Lower lobe of right lung (tissue), 2 donors: ENCODE results near the gene EPHA6. TPM values are rescaled to one million over a fixed set of nuclear protein-coding genes. Genes with fewer than 3 reads are reported as not detected.
"Not testable (repeated sequence)": the region's sequence is repeated elsewhere in the genome, so short reads cannot be mapped to it uniquely, and the experiment has no call there.

Experiments used
- ATAC-seq, 2 donors: fragments of 200-7000 bp; cut with Tn5 transposase; one replicate each; pipeline ENCODE4 v1.9.1; 2020 to 2022; ENCODE audit warnings: mild to moderate bottlenecking in 2 of 2, moderate library complexity in 2 of 2
- DNase-seq: peaks from one replicate; pipeline ENCODE4 v3.0.0-alpha.2; 2020
- H3K27ac ChIP-seq: fragments of 200-600 bp; one replicate; pipeline ENCODE4 v1.8.0; 2022
- H3K27me3 ChIP-seq: fragments of 200-600 bp; one replicate; pipeline ENCODE4 v1.8.0; 2022; ENCODE audit warnings: low read depth
- H3K36me3 ChIP-seq: fragments of 200-600 bp; one replicate; pipeline ENCODE4 v1.8.0; 2022; ENCODE audit warnings: mild to moderate bottlenecking
- H3K4me1 ChIP-seq: fragments of 200-600 bp; one replicate; pipeline ENCODE4 v1.8.0; 2022
- H3K4me3 ChIP-seq: fragments of 200-600 bp; one replicate; pipeline ENCODE4 v1.8.0; 2022; ENCODE audit warnings: mild to moderate bottlenecking
- H3K9me3 ChIP-seq: fragments of 200-600 bp; one replicate; pipeline ENCODE4 v1.8.0; 2022
- CTCF ChIP-seq: fragments of 200-600 bp; IDR thresholded peaks from one replicate; pipeline ENCODE4 v1.8.0; 2022; ENCODE audit warnings: antibody characterized with exemption, mild to moderate bottlenecking
- intact Hi-C: fragments of 100-400 bp; cut with DNase I; formaldehyde crosslinking; loops from one replicate; pipeline ENCODE4 v1.11.0; 2022
- total RNA-seq: library from RNA; stranded (reverse); fragmentation: NEBNext Ultra II Directional; extraction: Animal tissue kit (Norgen Biotek cat#: 25700); gene quantifications from one replicate; pipeline ENCODE4 v1.2.1, GENCODE V29; 2021
- donor health status: DM: no; HTN: yes; CAD: no; lungs with severe emphysema.

The EPHA6 gene
- total RNA-seq, 1 donor from 2014 or later, result 0.53 TPM

- DNase-seq, result no peak
- TF ChIP-seq CTCF, result no peak
- H3K4me1 ChIP-seq, result no peaks in the 10 kb centered on the region
- H3K36me3 ChIP-seq, result no peaks in the 10 kb centered on the region
- ATAC-seq, result no peak
- intact Hi-C loops, result no loop called here
- no peaks in the 10 kb centered on the region for H3K27me3 ChIP-seq
- H3K4me3 ChIP-seq, result no peak overlapping the region
- no peak overlapping the region for H3K27ac ChIP-seq
- H3K9me3 ChIP-seq, result no peaks in the 10 kb centered on the region
Observed at GRCh38 chr3:96996009-96996408, 181.6 kb downstream of the EPHA6 start.

DNA sequence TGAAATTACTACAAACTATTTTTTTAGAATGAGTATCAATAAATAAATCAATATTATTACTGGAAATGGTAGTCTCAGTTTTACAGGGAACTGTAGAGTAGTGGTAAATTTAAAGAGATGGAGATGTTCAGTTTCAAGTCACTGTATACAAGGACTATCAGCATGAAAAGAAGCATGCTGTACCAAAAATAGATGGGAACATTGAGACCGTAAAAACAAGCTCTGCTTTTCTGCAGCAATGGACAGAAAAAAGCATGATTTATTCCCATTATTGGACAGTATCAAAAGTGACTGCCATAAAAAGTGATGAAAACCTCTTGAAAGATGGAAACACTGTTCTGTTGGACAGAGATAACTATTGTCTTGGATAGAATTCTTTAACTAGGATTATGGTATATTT is 187.2 kb downstream of the EPHA6 start:
- ATAC-seq (no peak), DNase-seq (no peak)
- intact Hi-C loops, result no loop called here
- Histone ChIP-seq H3K9me3 (peaks cover 8% of the 10 kb centered on the region), H3K27ac (no peak overlapping the region), H3K4me3 (no peak overlapping the region), H3K27me3 (no peaks in the 10 kb centered on the region), H3K36me3 (no peaks in the 10 kb centered on the region), H3K4me1 (no peaks in the 10 kb centered on the region)
- no peak for TF ChIP-seq CTCF

DNA sequence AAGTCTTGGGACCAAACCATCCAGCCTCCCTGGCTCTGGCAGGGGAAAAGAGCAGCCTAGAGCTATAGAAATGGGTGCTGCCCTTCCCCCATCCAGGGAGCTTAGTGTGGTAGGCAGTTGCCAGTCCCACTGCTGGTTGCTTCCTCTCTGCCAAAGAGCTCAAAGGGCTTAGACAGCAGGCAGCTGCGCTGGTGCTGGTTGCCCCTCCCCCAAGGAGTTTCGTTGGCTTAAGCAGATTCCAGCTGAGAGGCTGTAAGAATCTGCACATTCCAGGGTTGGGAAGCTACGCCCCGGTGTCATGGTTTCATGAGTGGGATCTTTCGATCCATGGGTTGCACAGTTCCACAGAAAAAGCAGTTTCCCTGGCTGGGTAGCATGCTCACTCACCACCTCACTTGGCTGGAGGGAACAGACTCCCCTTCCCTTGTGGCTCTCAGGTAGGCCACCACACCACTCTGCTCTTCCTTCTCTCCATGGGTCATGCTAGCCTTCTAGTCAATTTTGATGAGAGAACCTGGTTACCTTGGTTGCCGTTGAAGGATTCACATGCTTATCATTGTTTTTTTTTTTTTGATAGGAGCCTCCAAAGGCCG is 195.1 kb downstream of the EPHA6 start:
- ATAC-seq, result no peak
- no peak overlapping the region for H3K27ac ChIP-seq
- no peak for DNase-seq
- no peaks in the 10 kb centered on the region for H3K36me3 ChIP-seq
- no peak overlapping the region for H3K4me3 ChIP-seq
- H3K4me1 ChIP-seq, result no peaks in the 10 kb centered on the region
- no peak for TF ChIP-seq CTCF
- no peaks in the 10 kb centered on the region for H3K27me3 ChIP-seq
- intact Hi-C loops, result no loop called here
- peaks cover 8% of the 10 kb centered on the region for H3K9me3 ChIP-seq

DNA sequence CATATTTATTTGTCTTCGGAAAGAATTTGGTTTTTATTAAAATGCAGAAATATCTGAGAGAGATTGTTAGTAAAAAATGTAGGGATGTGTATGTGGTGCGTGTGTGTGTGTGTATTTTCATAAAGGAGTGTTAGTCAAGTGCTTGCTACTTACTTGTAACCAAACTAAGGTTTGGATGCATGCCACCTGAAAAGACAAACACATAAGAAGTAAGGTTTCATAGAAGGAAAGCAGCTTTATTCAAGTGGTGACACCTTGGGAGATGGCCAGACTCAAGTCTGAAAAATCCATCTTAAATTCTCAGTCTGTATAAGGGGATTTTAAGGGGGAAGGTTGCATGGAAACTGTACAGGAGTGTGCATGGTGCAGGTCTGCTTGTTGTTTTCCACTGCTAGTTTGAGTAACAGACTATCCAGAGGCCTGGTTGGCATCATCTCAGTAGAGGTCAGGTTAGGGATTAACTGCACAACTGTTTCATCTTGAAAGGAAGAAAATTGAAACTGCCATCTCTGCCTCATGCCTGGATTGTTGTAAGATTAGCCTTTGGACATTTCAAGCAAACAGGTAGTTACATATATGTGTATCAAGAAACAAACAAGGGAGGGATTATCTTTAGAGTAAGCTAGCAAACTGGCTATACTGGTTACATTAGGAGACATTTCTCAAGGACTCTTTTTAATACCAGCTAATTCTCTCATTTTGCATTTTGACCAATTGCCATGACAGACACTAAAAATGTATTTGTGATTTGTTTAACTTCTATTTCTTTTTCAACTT is 196.7 kb downstream of the EPHA6 start:
- DNase-seq, result no peak

GRCh38 chr3:97021778-97022177 is 207.4 kb downstream of the EPHA6 start:
- intact Hi-C loops, result no loop called here
- Histone ChIP-seq H3K4me3 (no peak overlapping the region), H3K36me3 (no peaks in the 10 kb centered on the region), H3K27me3 (no peaks in the 10 kb centered on the region), H3K27ac (no peak overlapping the region), H3K4me1 (no peaks in the 10 kb centered on the region), H3K9me3 (peaks cover 4% of the 10 kb centered on the region)
- no peak for TF ChIP-seq CTCF
- no peak for ATAC-seq
- no peak for DNase-seq

More for the DNA sequence above, 196.7 kb downstream of the EPHA6 start:
- Histone ChIP-seq H3K4me1 (no peaks in the 10 kb centered on the region), H3K27me3 (no peaks in the 10 kb centered on the region), H3K4me3 (no peak overlapping the region), H3K9me3 (peaks cover 3% of the 10 kb centered on the region), H3K36me3 (no peaks in the 10 kb centered on the region), H3K27ac (no peak overlapping the region)
- TF ChIP-seq CTCF, result no peak
- no peak for ATAC-seq
- intact Hi-C loops, result no loop called here

DNA sequence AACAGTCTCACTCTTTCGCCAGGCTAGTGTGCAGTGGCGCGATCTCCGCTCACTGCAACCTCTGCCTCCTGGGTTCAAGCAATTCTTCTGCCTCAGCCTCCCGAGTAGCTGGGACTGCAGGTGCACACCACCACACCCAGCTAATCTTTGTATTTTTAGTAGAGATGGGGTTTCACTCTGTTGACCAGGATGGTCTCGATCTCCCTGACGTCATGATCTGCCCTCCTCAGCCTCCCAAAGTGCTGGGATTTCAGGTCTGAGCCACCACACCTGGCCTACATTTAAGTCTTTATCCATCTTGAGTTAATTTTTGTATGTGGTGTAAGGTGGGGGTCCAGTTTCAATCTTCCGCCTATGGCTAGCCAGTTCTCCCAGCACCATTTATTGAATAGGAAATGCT is 211.2 kb downstream of the EPHA6 start:
- H3K27me3 ChIP-seq, ATAC-seq, intact Hi-C loops, H3K4me1 ChIP-seq, H3K4me3 ChIP-seq, DNase-seq, H3K9me3 ChIP-seq, H3K27ac ChIP-seq, H3K36me3 ChIP-seq: not testable (repeated sequence)
